ENCODE results near the gene NUDT14. TPM values are rescaled to one million over a fixed set of nuclear protein-coding genes. Genes with fewer than 3 reads are reported as not detected.

The NUDT14 gene
- total and polyA plus RNA-seq, 2 of the 4 experiments (the other 2 are of a cell fraction): 5.6 to 9.3 TPM

- peaks cover 20% of the 10 kb centered on the region for H3K36me3 ChIP-seq (ENCODE audit: control insufficient read depth, insufficient read depth, low read length)
- H2BK5ac ChIP-seq (ENCODE audit: low read depth, low read length, poor library complexity, severe bottlenecking): no peak overlapping the region
- H2AFZ ChIP-seq (replicated peaks; ENCODE audit: low read length, poor library complexity): no peak overlapping the region
- no peak overlapping the region for H4K5ac ChIP-seq (ENCODE audit: low read depth, low read length)
- 88% methylated on average over 12 of the region's 23 CpGs; no CpG with 5 or more reads in 1 of the 2 experiments for WGBS, 2 experiments (ENCODE audit: extremely low coverage in 2 of 2, insufficient read length in 1 of 2)
- H3K23ac ChIP-seq (ENCODE audit: low read depth, low read length): no peak overlapping the region
- H3K14ac ChIP-seq (replicated peaks; ENCODE audit: low read depth, low read length): no peak overlapping the region
- H2AK9ac ChIP-seq (replicated peaks; ENCODE audit: low read depth, low read length, poor library complexity): no peak overlapping the region
- H4K20me1 ChIP-seq (ENCODE audit: insufficient read depth, low read length): peaks cover 13% of the 10 kb centered on the region
- in situ Hi-C loops (cut with MboI; ENCODE audit: low sequenced_read_pairs) (no loop called here), dilution Hi-C loops (cut with HindIII; ENCODE audit: low sequenced_read_pairs, unreplicated experiment) (no loop called here), intact Hi-C loops (cut with micrococcal nuclease) (no loop called here)
- H4K8ac ChIP-seq (ENCODE audit: low read depth in 2 of 2, low read length in 2 of 2): no peak overlapping the region
- H3K4ac ChIP-seq (ENCODE audit: low read depth, low read length): no peak overlapping the region
- no peak overlapping the region for H4K91ac ChIP-seq (ENCODE audit: insufficient read depth, low read depth, low read length)
- H3K27me3 ChIP-seq (ENCODE audit: control insufficient read depth, insufficient read depth, low read length): no peaks in the 10 kb centered on the region
- POLR2A ChIA-PET (ENCODE audit: unreplicated experiment): no interaction called here
- H3K4me2 ChIP-seq (ENCODE audit: low read depth, low read length): no peak overlapping the region
- TF ChIP-seq CTCF (conservative IDR thresholded peaks at IDR 0.05; ENCODE audit: low read depth, low read length) (no peak), FOS (IDR thresholded peaks at IDR 0.05; ENCODE audit: low read depth, low read length) (no peak), MAZ (IDR thresholded peaks at IDR 0.05; ENCODE audit: borderline replicate concordance, low read depth, low read length) (no peak), CHD1 (IDR thresholded peaks at IDR 0.05; ENCODE audit: low read depth, low read length) (no peak)
- no peak overlapping the region for H3K18ac ChIP-seq (ENCODE audit: low read depth, low read length)
- CTCF ChIA-PET: no interaction called here
- ATAC-seq (ENCODE audit: low read depth): no peak
- H2AK5ac ChIP-seq (ENCODE audit: low read depth, low read length): no peak overlapping the region
- H2BK120ac ChIP-seq (ENCODE audit: low read depth, low read length): no peak overlapping the region
- H3K56ac ChIP-seq (ENCODE audit: extremely low read depth, insufficient read depth, low read length): no peak overlapping the region
- H3K9me1 ChIP-seq (ENCODE audit: insufficient read depth, low read length): peaks cover 10% of the 10 kb centered on the region
- H3K4me3 ChIP-seq (ENCODE audit: insufficient read depth, low read depth, low read length): no peak overlapping the region
- H3K9me3 ChIP-seq (ENCODE audit: control insufficient read depth, insufficient read depth, low read length): no peaks in the 10 kb centered on the region
- H3K9ac ChIP-seq (ENCODE audit: low read depth, low read length): no peak overlapping the region
- H3K27ac ChIP-seq (ENCODE audit: insufficient read depth, low read length): no peak overlapping the region
- no peak for DNase-seq
- peaks cover 9 to 14% of the 10 kb centered on the region in 2 experiments; a peak in 3 of 4 replicates for H3K79me1 ChIP-seq (ENCODE audit: low read depth in 1 of 2, low read length in 2 of 2)
- H2BK20ac ChIP-seq (ENCODE audit: low read depth, low read length): no peak overlapping the region
- no peaks in the 10 kb centered on the region for H3K4me1 ChIP-seq (ENCODE audit: control insufficient read depth, insufficient read depth, low read length)
- BruUV-seq (replicated peaks): no TSS peak
- H2BK15ac ChIP-seq (ENCODE audit: low read depth, low read length): no peak overlapping the region
Observed at GRCh38 chr14:105211086-105211757, 30.1 kb upstream of the NUDT14 start.
